Vagina (tissue), 2 donors: Measurements from ENCODE around the gene NAPB. TPM values are rescaled to one million over a fixed set of nuclear protein-coding genes. Genes with fewer than 3 reads are reported as not detected.

Experiments used
- DNase-seq, 2 donors: peaks; one replicate each; pipeline ENCODE4 v3.0.0-alpha.2; 2017; ENCODE audit errors: extremely low spot score in 2 of 2
- H3K27ac ChIP-seq: fragments of 200-600 bp; sonication (generic); one replicate; pipeline ENCODE4 v1.5.1; 2019
- H3K27me3 ChIP-seq: fragments of 200-600 bp; sonication (generic); one replicate; pipeline ENCODE4 v1.5.1; 2019
- H3K36me3 ChIP-seq, 2 donors: fragments of 200-600 bp; sonication (generic); one replicate each; pipeline ENCODE4 v1.5.1; 2017 to 2019
- H3K4me1 ChIP-seq: fragments of 200-600 bp; sonication (generic); one replicate; pipeline ENCODE4 v1.5.1; 2019
- H3K4me3 ChIP-seq, 2 donors: fragments of 200-600 bp; sonication (generic); 1 replicate in 1 of 2; 2 replicates in 1 of 2; pipeline ENCODE4 v1.5.1; 2016 to 2019
- H3K9me3 ChIP-seq: fragments of 200-600 bp; sonication (generic); one replicate; pipeline ENCODE4 v1.5.1; 2019
- POLR2A ChIP-seq, 2 donors: fragments of 450-650 bp; IDR thresholded peaks; one replicate each; pipeline ENCODE4 v1.6.1; 2017; ENCODE audit warnings: antibody characterized with exemption in 2 of 2, mild to moderate bottlenecking in 2 of 2, moderate library complexity in 2 of 2
- POLR2AphosphoS5 ChIP-seq, 2 donors: sonication (generic); formaldehyde crosslinking; IDR thresholded peaks; one replicate each; pipeline ENCODE4 v1.9.0; 2017; ENCODE audit warnings: antibody characterized with exemption in 2 of 2, mild to moderate bottlenecking in 2 of 2, low read depth in 1 of 2; ENCODE audit not compliant: insufficient read depth in 1 of 2
- intact Hi-C: fragments of 100-400 bp; cut with DNase I; formaldehyde crosslinking; loops from one replicate; pipeline ENCODE4 v1.15.1; 2023
- total RNA-seq: library from RNA; depleted of rRNA; stranded (reverse); fragments of >200 nt; gene quantifications from one replicate; pipeline ENCODE4 v1.2.3, GENCODE V29; 2016
- TF ChIP-seq, protein P1 (sequence below), 3 experiments: fragments of 450-650 bp in 2 of 3; fragments of 200-600 bp in 1 of 3; sonication (generic) in 1 of 3; IDR thresholded peaks; one replicate each; pipeline ENCODE4 v1.5.1; 2017 to 2019; ENCODE audit warnings: antibody characterized with exemption in 3 of 3, mild to moderate bottlenecking in 2 of 3, moderate library complexity in 2 of 3

The NAPB gene
- total RNA-seq, 1 donor from 2014 or later, result 28.5 TPM

DNA sequence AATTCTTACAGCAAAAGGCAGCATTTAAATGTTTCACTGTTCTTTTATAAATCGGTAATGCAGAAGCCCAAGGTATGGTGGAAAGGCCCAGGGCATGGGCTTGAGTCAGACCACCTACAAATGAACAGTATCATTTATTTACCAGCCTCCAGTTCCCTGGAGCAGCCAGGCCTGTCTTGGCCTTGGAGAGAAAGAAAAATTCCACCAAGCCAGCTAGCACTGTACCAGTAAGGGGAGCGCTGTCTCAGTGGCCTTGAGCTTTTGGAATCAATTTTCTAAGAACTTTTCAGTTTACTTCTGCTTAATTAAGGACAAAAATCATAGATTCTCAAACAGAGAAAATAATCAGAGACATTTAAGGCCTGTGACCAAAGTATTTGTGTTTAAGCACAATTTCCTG, 12.3 kb downstream of the NAPB start:
- Histone ChIP-seq H3K4me3 (no peak overlapping the region), H3K27ac (no peak overlapping the region), H3K4me1 (peaks cover 16% of the 10 kb centered on the region), H3K36me3 (no peaks in the 10 kb centered on the region), H3K27me3 (no peaks in the 10 kb centered on the region), H3K9me3 (no peaks in the 10 kb centered on the region)
- no peak for DNase-seq
- intact Hi-C loops, result no loop called here
- TF ChIP-seq, protein P1, sequence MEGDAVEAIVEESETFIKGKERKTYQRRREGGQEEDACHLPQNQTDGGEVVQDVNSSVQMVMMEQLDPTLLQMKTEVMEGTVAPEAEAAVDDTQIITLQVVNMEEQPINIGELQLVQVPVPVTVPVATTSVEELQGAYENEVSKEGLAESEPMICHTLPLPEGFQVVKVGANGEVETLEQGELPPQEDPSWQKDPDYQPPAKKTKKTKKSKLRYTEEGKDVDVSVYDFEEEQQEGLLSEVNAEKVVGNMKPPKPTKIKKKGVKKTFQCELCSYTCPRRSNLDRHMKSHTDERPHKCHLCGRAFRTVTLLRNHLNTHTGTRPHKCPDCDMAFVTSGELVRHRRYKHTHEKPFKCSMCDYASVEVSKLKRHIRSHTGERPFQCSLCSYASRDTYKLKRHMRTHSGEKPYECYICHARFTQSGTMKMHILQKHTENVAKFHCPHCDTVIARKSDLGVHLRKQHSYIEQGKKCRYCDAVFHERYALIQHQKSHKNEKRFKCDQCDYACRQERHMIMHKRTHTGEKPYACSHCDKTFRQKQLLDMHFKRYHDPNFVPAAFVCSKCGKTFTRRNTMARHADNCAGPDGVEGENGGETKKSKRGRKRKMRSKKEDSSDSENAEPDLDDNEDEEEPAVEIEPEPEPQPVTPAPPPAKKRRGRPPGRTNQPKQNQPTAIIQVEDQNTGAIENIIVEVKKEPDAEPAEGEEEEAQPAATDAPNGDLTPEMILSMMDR (IDR thresholded peaks at IDR 0.05), result no peak
- TF ChIP-seq POLR2A (IDR thresholded peaks at IDR 0.05) (no peak), POLR2AphosphoS5 (IDR thresholded peaks at IDR 0.05; ENCODE audit: insufficient read depth in 1 of 2, low read depth in 1 of 2) (no peak)

DNA sequence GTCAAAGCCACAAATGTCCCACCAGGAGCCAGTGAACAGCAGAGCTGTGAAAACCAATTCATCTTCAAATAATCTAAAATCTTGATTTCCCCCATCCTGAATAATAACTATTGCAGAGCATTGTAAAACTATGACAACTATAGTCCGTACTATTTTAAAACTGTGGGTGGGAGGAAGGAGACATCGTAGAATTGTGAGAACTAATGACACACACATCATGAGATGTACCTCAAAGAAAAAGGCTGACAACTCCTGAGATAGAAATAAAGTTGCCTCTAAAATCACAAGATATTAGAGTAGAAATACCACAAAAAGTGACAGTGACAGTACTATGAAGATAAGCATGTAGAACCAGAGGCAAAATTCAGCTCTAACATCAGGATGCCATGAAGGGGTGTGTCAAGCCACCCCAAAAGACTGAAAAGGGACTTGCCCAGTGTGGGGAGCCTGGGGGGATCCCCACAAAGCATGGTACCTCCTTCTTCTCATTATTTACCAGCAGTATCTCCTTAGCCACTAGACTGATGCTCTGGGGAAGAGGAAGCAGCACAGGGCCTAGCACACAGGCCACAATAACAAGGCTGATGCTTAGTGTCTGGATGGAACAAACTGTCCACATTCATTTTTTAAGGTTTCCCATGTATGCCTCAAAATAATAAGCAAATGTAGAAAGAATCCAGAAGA, 13.4 kb downstream of the NAPB start:
- H3K36me3 ChIP-seq, result no peaks in the 10 kb centered on the region
- no peaks in the 10 kb centered on the region for H3K27me3 ChIP-seq
- intact Hi-C loops, result no loop called here
- no peaks in the 10 kb centered on the region for H3K9me3 ChIP-seq
- DNase-seq, result no peak
- H3K4me3 ChIP-seq, result no peak overlapping the region
- TF ChIP-seq, protein P1 (IDR thresholded peaks at IDR 0.05), result no peak
- TF ChIP-seq POLR2AphosphoS5 (IDR thresholded peaks at IDR 0.05; ENCODE audit: insufficient read depth in 1 of 2, low read depth in 1 of 2), result no peak
- no peak for TF ChIP-seq POLR2A (IDR thresholded peaks at IDR 0.05)
- no peak overlapping the region for H3K27ac ChIP-seq
- peaks cover 21% of the 10 kb centered on the region for H3K4me1 ChIP-seq

DNA sequence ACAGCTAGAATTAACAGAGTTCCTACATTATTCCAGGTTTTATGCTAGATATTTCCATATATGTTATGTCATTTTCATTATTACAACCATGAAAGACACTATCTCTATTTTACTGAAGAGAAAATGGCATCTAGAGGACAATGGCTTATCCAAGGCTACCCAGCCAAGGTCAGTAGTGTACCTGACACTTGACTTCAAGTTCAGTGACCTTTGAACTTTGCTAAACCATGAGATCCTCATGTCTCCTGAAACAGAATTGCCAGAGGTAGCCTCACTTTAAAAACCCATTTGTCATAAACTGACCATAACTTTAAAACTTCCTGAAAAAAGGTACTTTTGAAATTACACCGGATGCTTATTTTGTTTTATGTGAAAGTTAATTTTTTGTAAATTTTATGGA, 14.4 kb downstream of the NAPB start:
- Histone ChIP-seq H3K27ac (no peak overlapping the region), H3K9me3 (no peaks in the 10 kb centered on the region), H3K4me3 (no peak overlapping the region), H3K27me3 (no peaks in the 10 kb centered on the region), H3K36me3 (no peaks in the 10 kb centered on the region), H3K4me1 (peaks cover 16% of the 10 kb centered on the region)
- TF ChIP-seq, protein P1 (IDR thresholded peaks at IDR 0.05), result no peak
- TF ChIP-seq POLR2AphosphoS5 (IDR thresholded peaks at IDR 0.05; ENCODE audit: insufficient read depth in 1 of 2, low read depth in 1 of 2), result no peak
- no peak for TF ChIP-seq POLR2A (IDR thresholded peaks at IDR 0.05)
- DNase-seq, result no peak
- intact Hi-C loops, result no loop called here

DNA sequence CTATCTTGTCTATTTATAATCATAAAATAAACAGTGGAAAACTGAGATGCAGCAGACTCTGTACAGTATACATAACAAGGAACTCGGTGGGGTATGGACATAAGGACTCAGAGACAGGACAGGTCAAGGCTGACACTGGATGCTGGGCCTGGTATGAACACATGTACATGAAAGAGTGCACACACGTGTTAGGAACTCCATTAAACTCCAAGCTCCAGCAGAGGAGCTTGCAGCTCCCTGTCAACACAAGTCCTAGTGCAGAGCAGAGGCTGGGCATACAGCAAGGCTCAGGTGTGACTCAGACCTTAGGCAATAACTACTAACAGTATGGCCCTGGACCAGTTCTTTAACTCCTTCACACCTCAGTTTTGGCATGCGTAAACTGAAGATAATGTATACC, 17.1 kb downstream of the NAPB start:
- Histone ChIP-seq H3K4me1 (peaks cover 7% of the 10 kb centered on the region), H3K36me3 (peaks cover 0 to 6% of the 10 kb centered on the region in 2 donors), H3K9me3 (no peaks in the 10 kb centered on the region), H3K27ac (no peak overlapping the region), H3K27me3 (no peaks in the 10 kb centered on the region), H3K4me3 (no peak overlapping the region)
- intact Hi-C loops, result no loop called here
- TF ChIP-seq POLR2AphosphoS5 (IDR thresholded peaks at IDR 0.05; ENCODE audit: insufficient read depth in 1 of 2, low read depth in 1 of 2) (no peak), POLR2A (IDR thresholded peaks at IDR 0.05) (no peak)
- TF ChIP-seq, protein P1 (IDR thresholded peaks at IDR 0.05), result no peak
- no peak for DNase-seq

DNA sequence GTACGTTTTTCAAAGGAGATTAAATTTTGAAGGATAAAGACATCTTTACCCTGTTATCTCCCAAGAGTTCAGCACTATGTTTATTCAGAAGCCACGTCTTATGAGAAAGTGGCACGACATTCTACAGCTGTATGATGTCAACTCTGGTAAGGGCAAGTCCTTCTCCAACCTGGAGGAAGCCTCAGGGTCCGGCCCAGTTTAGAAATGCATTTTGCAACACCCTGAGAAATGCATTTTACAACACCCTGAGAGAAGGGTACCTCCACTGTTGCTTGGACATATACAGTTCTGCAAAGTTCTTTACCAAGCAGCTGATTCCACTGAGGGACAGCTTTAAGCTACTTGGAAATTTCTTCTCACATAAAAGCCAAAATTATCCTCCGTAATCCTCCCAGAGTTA, 17.5 kb downstream of the NAPB start:
- peaks cover 7% of the 10 kb centered on the region for H3K4me1 ChIP-seq
- no peak overlapping the region for H3K4me3 ChIP-seq
- intact Hi-C loops, result no loop called here
- peaks cover 0 to 6% of the 10 kb centered on the region in 2 donors for H3K36me3 ChIP-seq
- H3K27ac ChIP-seq, result no peak overlapping the region
- H3K27me3 ChIP-seq, result no peaks in the 10 kb centered on the region
- DNase-seq, result no peak
- TF ChIP-seq, protein P1 (IDR thresholded peaks at IDR 0.05), result no peak
- no peaks in the 10 kb centered on the region for H3K9me3 ChIP-seq
